HG02973 (cell line): Measurements from ENCODE around the gene LY6G6D.

Source experiments
- ATAC-seq: cut with Tn5 transposase; IDR thresholded peaks from one replicate; pipeline ENCODE4 v1.9.1; 2021; ENCODE audit warnings: moderate library complexity; ENCODE audit not compliant: unreplicated experiment

The LY6G6D gene

DNA sequence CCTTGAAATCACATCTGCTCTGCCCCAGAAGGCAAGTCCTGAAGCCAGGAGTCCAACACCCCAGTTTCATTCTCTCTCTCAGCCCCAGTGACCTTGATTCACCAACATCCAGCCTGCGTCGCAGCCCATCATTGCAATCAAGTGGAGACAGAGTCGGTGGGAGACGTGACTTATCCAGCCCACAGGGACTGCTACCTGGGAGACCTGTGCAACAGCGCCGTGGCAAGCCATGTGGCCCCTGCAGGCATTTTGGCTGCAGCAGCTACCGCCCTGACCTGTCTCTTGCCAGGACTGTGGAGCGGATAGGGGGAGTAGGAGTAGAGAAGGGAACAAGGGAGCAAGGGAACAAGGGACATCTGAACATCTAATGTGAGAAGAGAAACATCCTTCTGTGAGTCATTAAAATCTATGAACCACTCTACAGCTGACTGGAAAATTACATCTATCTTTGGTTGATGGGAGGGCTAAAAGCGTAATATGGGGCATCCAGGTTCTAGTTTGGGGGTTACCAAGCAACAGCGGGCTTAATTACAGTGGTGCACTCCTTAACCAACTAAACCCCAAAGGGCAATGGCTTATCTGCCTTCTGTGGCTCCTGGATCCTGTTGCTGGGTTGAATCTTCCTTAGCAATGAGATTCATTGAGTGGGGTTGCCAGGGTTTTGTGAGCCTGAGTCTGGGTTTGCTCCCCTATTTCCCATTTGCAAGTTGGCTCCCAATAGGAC, 2.5 kb downstream of the LY6G6D start:
- ATAC-seq: no peak

DNA sequence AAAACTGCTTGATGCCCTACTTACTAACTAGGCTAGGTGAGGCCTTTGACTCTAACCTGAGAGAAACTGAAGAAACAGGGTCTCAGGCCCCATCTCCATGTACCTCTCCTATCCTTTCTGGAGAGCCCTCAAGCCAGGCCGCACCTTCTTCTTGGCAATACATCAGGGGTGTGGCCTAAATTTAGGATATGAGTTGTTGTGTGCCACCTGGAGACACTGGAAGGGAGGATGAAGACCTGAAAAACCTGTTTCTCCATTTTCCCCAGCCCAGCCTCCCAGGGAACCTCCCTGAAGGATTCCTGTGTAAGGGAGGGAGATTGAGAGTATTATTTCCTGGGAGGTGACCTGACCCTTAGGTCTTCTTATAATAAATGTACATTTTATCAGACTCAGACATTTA, 3.1 kb downstream of the LY6G6D start:
- no peak for ATAC-seq

DNA sequence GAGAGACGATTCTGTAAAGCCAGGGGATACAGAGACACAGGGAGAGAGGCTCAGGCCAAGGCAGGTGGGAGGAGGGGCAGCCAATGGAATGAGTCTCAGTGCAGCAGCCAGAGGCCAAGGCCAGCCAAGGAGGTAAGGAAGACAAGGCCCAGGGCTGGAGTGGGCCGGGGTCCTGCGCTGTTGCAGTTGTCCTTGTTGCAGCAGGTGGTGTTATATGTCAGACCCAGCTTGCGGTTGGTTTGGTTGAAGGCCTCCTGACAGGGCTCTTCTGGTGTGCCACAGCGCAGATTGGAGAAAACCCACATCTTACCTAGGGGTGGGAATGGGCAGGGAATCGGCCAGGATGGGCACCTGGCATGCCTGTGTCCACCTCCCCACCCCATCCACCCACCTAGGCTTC, 3.9 kb downstream of the LY6G6D start:
- ATAC-seq: no peak

DNA sequence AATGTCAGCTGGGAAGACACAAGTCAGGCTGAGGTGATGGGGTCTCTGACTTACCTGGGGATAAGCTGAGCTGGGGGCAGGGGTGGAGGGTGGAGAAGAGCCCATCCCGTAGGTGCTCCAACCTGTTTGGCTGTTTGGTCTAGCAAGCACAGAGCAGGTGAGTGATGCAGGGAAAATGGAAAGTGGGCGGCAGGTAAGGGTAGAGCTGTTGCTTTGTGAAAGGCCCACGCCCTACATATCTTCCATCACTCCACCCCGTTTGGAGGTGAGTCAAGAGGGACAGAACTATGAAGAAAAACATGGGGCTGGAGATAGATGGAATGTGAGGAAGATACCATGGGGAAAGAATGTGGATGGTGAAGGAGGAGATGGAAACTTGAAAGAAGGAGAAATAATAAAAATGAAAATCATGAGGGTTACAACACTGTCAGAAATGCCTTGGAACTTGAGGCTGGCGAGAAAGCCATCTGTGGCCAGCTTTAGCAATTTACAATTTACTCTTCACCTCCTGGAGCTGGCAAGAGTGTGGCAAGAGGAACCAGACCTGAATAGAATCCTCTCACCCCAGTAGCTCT, 5.1 kb downstream of the LY6G6D start:
- ATAC-seq: no peak

DNA sequence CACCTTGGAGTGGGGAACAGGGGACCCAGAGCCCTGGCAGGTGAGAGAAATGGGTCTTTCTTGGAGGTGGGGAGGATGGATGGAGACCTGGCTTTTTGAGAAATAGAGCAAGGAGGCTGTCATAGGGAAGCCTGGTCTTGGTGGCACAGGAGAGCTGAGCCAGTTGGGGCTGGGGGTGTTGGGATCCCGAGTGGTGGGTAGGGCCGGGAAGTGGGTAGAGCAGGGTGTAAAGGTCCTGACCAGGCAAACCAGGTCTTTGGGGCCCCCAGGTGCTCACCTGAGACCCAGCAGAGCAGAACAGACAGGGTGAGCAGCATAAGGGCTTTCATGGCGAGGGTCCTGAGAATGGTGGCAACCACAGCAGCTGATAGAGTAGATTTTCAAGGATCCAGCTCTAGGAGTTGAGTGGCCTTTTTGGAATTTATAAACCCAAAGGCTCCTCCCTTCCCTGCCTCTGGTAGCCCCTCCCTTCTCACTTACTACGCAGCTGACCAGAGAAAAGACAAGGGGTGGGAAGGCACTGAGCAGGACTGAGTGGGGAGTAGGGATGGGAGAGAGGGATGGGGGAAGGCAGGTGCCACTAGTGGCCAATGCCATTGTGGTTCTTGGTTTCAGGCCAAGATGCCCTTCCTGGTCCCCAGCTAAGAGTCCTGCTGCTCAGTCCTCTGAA, 6.3 kb downstream of the LY6G6D start, which contains the start of gene LY6G6C:
Gene LY6G6C, minus strand, starts transcription at position 396 of the 670 bp plus-strand sequence. Its CDS starts 67 bp downstream, at position 329.
- ATAC-seq: no peak

DNA sequence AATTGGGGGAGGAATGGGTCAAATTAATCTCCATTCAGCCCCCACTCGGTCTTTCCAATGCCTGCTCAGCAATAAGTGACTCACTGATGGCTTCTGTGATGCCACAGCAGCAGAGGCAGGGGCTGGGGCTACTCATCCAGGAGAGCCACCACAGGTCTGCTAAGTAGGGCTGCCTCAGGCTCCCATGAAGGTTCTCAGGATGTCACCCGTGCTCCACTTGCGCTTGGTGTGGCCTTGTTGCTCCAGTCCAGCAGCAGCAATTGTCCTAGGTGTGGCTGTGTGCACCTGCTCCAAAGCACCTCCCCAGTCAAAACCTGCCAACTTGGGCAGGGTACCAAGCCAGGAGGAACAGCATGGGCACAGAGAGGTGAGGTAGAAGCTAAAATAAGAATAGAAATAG, 7.0 kb downstream of the LY6G6D start:
- no peak for ATAC-seq

DNA sequence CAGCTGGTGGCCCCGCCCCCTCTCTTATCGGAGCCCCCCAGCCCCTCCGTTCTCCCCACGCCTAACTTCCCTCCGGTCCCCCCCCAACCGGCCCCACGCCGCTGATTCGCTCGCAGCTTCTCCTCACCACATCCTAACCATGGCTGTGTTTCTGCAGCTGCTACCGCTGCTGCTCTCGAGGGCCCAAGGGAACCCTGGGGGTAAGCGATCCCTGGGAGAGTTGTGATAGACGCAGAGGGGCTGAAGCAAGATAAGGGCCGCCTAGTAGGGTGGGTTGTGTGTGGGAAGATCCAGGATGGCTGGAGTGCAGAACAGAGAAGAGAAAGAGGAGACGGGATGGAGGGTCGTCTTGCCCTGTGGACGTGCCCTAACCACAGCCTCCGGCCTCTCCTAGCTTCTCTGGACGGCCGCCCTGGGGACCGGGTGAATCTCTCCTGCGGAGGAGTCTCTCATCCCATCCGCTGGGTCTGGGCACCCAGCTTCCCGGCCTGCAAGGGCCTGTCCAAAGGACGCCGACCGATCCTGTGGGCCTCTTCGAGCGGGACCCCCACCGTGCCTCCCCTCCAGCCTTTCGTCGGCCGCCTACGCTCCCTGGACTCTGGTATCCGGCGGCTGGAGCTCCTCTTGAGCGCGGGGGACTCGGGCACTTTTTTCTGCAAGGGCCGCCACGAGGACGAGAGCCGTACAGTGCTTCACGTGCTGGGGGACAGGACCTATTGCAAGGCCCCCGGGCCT, 8.3 kb downstream of the LY6G6D start, which contains the start of gene MPIG6B:
Gene MPIG6B, plus strand, starts transcription at position 129 of the 735 bp plus-strand sequence. Its CDS starts 11 bp downstream, at position 140.
- no peak for ATAC-seq

DNA sequence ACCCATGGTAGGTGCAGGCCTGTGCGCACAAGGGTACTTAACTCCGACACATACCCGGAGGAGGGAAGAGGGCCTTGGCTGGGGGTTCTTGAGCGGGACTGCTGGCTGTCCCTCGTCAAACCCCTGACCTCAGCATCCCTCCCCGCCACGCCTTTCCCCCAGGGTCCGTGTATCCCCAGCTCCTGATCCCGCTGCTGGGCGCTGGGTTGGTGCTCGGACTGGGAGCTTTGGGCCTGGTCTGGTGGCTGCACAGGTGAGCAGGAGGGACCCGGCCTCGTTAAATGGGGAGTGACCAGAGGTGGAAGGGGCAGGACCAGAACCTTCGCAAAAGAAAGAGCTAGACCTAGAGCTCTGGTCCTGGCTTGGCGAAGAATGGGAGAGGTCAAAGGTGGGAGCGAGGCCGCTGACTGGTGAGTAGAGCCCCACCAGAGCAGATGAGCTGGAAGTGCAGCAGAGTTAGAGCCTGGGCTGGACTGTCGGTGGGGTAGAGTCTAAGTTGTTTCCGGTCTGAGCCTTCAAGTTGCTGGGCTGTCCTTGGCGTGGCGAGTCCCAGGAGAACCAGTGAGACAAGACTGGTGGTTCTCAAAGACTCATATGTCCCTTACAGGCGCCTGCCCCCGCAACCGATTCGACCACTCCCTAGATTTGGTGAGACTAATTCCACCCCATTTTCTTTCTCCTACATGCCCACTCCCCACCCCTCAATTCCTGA, 9.0 kb downstream of the LY6G6D start:
- no peak for ATAC-seq

DNA sequence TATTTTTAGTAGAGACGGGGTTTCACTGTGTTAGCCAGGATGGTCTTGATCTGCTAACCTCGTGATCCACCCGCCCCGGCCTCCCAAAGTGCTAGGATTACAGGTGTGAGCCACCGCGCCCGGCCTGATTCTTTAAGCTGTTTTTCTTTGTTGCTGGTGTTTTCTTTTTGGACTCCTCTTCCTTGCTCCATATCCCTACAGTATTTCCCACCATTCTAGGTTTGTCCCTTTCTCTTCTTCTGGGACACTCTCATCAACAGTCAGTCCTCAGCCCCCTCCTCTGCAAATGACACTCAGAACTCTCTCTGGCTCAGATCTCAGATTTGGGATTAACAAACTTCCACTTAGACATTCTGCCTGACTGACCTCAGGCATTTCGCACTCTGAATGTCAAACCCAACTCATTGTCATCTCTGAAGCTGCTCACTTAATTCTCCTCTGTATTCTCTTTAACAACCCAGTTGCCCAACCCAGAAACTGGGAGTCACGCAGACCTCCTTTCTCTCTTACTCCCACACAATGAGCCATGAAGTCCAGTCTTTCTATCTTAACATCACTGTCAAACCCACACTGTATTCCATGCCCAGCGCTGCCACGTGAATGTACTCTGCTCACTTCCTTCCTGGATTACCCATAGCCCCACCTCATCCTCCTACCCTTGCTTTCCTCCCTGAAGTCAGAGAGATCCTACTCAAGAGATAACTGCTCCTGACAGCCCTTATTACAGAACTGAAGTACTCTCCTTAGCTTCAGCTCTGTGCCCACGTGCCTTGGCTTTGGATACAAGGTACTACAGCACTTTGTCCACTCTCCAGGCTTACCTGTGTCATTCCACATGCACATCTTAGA, 10.6 kb downstream of the LY6G6D start:
- ATAC-seq: no peak

DNA sequence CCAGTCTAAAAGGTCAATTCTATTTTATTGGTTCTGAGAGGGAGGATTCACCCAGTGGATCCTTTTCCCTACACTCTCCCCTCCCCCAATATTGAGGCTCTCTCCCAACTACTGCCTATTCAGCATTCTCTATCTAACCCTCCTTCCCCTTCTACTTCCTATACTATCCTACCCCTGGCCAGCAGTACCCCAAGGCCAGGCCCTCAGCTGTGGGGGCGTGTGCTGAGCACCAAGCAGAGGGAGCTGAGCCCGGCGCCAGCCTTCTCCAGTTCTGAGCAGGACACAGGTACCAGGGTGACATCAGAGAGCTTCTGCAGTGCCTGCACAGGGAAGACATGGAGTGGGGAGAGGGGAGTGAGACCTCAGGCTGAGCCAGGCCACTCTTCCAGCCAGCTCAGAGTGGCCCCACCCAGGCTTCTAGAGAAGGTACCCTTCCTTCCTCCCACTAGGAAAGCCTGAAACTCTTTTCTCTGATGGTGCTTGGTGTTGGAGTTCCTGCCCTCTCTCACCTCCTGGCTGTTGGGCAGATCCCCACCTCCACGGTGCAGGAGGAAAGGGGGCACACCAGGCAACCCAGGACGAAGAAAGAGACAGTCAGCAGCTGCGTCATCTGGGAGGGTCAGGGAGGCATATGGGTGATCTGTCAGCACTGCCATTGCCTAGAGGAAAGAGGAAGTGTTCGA, 12.0 kb downstream of the LY6G6D start:
- peak; percentile 54 for ATAC-seq

DNA sequence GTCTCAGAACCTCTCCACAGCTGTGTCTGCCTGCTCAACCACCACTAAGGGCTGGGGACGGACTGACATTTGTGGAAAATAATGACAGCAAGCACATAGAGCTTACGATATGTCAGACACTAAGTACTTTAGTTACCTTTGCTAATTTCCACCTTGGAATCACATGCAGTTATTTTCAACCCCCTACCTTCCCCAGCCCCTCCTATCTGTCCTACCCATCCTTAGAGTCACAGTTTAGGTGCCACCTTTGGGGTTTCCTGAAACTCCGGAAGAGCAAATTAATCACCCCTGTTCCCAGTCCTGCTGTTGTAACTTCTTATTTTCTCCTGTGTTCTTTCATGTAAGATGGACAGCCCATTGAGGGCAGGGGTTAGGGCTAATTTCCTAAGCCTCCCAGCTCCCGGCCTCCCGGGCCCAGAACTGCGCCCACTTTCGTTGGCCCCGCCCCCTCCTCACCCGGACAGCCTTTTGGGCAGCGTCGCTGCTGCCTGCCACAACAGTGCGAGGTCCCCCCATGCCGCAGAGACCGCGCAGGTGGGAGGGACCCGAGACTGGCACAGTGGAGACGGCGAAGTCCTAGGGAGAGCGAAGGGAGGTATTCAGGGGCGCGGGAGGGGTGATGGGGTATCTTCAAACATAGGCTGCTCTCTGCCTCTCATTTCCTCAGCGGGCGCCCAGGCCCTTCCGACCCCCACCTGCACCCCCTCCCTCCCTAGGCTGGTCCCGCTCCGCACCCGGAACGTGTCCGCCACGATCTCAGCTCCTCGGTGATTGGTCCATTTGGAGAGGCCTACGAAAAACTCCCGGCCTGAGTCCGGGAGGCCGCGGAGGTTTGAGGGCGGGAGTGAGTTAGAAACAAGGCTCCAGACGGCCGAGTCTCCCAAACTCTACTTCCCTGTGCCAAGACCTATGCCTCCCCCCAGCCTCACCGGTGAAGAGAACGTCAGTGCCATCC, 12.8 kb downstream of the LY6G6D start:
- ATAC-seq: no peak

DNA sequence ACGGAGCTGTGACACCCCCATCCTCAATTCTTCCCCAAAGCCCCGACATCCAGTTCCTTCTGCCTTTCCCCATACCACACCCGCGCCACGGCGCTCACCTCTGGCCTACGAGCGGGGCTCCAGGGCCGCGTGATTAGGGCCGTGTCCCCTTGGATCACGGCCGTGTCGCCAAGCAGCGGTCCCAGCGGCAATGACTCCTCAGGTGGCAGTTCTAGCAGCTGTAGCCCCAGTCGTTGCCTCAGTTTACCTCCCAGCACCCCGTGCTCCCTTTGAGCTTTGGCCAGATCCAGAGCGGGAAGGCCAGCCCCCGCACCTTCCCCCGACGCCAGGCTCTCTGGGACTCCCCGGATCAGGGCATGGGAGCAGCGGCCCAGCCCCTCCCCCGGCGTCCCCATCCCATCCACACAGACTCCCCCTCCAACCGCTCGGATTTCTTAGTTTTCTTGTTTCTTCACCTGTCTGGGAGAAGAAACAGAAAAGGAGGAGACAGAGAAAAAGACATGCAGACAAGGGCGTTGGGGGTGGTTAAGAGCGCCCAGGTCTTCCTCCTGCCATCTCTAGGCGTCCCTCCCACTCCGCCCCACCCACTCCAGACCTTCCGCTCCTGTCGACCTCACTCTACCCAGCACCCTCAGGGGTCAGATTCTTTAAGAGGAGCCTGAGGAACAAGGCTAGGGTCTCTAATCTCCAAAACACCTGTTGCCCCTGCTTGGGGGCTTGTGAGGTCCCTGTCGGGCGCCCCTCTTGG, 13.8 kb downstream of the LY6G6D start, which contains the start of gene DDAH2:
Gene DDAH2, minus strand, starts transcription at position 533 of the 748 bp plus-strand sequence. Its CDS starts 138 bp downstream, at position 395.
- ATAC-seq: no peak

DNA sequence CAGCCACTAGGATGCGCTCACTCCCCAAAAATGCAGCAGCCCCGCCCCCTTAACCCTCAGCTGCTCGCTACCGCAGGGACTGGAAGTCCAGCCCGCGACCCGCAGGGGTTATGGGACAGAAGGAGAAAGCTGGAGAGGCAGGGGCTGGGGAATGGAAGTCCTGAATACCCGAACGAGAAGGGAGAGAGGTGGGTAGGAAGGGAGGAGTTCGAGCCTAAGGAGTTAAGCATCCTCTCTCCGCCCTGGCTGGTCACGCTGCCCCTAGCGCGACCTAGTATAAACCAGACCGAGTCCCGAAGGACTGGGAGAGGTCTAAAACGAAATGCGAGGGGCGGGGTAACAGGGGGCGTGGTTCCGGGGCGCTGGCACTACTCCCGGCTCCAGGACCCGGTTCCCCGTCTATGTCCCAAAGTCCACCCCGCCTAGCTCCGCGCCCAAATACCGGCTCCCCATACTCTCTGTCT, 14.4 kb downstream of the LY6G6D start:
- ATAC-seq: peak; percentile 43

DNA sequence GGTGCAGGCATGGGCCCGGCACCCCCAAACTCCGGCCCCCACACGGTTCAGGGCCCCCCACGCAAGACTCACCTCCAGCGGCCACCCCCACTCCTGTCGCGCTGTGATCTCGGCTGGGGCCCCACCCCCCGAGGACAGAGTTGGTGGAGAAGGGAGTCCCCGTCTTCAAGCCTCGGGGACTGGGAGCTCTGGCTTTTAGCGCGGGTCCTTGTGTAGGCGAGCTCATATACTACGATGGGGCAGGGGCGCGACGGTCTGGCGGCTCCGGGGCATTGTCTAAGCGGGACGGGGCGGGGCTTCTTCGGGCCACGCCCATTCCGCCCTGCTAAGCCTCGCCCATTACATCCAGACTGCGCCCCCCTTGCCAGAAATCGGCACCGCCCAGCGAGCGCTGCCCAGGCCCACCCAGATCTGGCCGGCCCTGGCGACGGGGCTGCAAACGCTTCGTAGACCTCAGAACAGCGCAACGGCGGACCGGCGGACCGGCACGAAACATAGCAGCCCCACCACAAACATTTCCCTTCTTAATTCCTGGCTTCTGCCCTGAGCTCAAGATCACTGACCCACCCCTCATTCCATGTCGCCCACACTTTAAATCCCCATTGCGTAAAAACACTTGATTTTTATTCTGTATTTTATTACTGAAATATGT, 15.0 kb downstream of the LY6G6D start:
- no peak for ATAC-seq

DNA sequence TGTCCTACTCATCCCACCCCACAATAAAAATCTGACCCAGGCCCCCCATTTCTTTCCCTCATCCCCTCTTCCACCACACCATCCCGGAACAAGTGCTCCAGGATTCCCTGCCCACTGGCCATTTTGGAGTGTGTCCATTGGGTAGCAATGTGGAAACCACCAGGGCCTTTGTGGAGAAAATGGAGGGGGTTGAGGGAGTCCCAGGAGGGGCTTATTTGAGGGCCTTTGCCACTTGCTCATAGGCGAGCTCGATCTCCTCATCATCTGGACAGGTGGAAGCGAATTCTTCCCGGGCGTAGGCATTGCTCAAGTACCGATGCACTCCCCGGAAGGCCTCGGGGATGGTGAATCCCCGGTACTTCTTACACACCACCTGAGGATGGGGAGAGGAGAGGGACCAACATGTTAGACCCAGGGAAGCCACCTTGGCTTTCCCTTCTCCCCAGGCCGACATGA, 15.5 kb downstream of the LY6G6D start:
- ATAC-seq: no peak

DNA sequence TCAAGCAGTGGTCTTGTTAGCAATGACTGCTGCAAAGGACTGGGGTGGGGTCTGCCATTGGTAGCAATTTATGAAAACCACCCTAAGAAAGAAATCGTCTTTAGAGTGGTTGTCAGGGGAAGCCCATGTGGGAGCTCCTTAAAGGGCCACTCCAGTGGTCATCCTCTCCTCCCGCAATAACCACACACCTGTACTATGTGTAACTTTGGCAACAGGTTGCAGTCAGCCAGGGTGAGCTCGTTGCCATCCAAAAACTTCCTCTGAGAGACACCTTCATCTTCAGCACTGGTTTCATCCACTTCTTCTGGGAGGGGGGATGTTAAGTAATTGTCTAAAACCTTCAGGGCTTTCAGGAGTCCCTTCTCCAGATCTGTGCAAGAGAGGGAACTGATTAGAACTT, 16.9 kb downstream of the LY6G6D start:
- no peak for ATAC-seq

DNA sequence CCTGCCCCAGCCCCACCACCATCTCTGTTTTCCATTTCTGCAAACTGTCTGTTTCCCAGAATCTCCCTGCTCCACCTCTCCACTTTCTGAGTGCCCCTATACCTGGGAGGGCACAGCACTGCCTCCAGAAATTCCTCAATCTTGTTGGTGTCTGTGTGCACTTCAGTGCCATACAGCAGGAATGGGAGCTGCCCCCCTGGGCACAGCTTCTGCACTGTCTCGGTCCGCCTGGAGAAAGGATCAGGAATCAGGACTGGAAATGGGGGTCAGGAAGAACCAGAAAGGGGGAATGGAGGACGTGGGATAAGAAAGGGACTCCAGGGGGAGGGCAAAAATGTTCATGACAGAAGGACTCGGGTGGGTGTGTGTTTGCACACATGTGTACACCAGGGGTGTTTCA, 18.6 kb downstream of the LY6G6D start:
- ATAC-seq: no peak
